GM19035 (cell line): ENCODE data around the gene GGACT.
"Not testable (repeated sequence)": the region's sequence is repeated elsewhere in the genome, so short reads cannot be mapped to it uniquely, and the experiment has no call there.

ENCODE experiments used
- ATAC-seq: cut with Tn5 transposase; IDR thresholded peaks from one replicate; pipeline ENCODE4 v1.9.1; 2021; ENCODE audit not compliant: unreplicated experiment

The GGACT gene

GRCh38 chr13:100532090-100532766 lies 56.4 kb downstream of the GGACT start:
- no peak for ATAC-seq

GRCh38 chr13:100530671-100531213 lies 57.8 kb downstream of the GGACT start:
- no peak for ATAC-seq

- no peak for ATAC-seq
Observed at GRCh38 chr13:100529666-100530377, 58.8 kb downstream of the GGACT start.

GRCh38 chr13:100528820-100529219 lies 59.8 kb downstream of the GGACT start:
- no peak for ATAC-seq

GRCh38 chr13:100528353-100528752 lies 60.2 kb downstream of the GGACT start:
- no peak for ATAC-seq

GRCh38 chr13:100527644-100528043 lies 60.9 kb downstream of the GGACT start:
- ATAC-seq, result no peak

- ATAC-seq, result no peak
Observed at GRCh38 chr13:100526318-100527000, 62.1 kb downstream of the GGACT start.

- no peak for ATAC-seq
Observed at GRCh38 chr13:100525453-100526317, 62.9 kb downstream of the GGACT start.

GRCh38 chr13:100524688-100525087 lies 63.9 kb downstream of the GGACT start:
- not testable (repeated sequence) for ATAC-seq

- ATAC-seq, result no peak
Observed at GRCh38 chr13:100523981-100524386, 64.6 kb downstream of the GGACT start.

GRCh38 chr13:100523411-100523810 lies 65.2 kb downstream of the GGACT start:
- ATAC-seq, result no peak

- ATAC-seq, result no peak
Observed at GRCh38 chr13:100522618-100523309, 65.8 kb downstream of the GGACT start.

- ATAC-seq, result no peak
Observed at GRCh38 chr13:100521851-100522617, 66.6 kb downstream of the GGACT start.

GRCh38 chr13:100520936-100521850 lies 67.4 kb downstream of the GGACT start:
- ATAC-seq, result no peak

- no peak for ATAC-seq
Observed at GRCh38 chr13:100519626-100520025, 69.0 kb downstream of the GGACT start.

- no peak for ATAC-seq
Observed at GRCh38 chr13:100518394-100519062, 70.1 kb downstream of the GGACT start.

GRCh38 chr13:100517728-100518127 lies 70.9 kb downstream of the GGACT start:
- ATAC-seq, result no peak

- no peak for ATAC-seq
Observed at GRCh38 chr13:100517135-100517534, 71.5 kb downstream of the GGACT start.
